CD4-positive, alpha-beta T cell treated with Interleukin-6 at 100 ng/mL for 8 hours (primary cell): ENCODE results near the gene CDHR4.
"Not testable (repeated sequence)": the region's sequence is repeated elsewhere in the genome, so short reads cannot be mapped to it uniquely, and the experiment has no call there.

Experiments used
- DNase-seq: peaks from one replicate; pipeline ENCODE4 v3.0.0-alpha.2; 2020; ENCODE audit warnings: mixed read lengths, low spot score

Gene CDHR4

GRCh38 chr3:49799761-49800160, at the start of gene CDHR4:
TSS of gene CDHR4 (minus strand) at chr3:49799873. CDS start at chr3:49799812, 61 bp downstream.
- no peak for DNase-seq

- DNase-seq = no peak
Measured at GRCh38 chr3:49845694-49846093, 46.0 kb upstream of the CDHR4 start.

GRCh38 chr3:49844464-49845183, 45.0 kb upstream of the CDHR4 start:
- no peak for DNase-seq

GRCh38 chr3:49842843-49843517, 43.3 kb upstream of the CDHR4 start:
- no peak for DNase-seq

- DNase-seq = no peak
Measured at GRCh38 chr3:49841806-49842205, 42.1 kb upstream of the CDHR4 start.

- DNase-seq = no peak
Measured at GRCh38 chr3:49841126-49841696, 41.5 kb upstream of the CDHR4 start.

GRCh38 chr3:49840388-49840787, 40.7 kb upstream of the CDHR4 start:
- DNase-seq = no peak

GRCh38 chr3:49839193-49839809, 39.6 kb upstream of the CDHR4 start:
- DNase-seq = peak; percentile 82

GRCh38 chr3:49831341-49831740, 31.7 kb upstream of the CDHR4 start:
- no peak for DNase-seq

- DNase-seq = no peak
Measured at GRCh38 chr3:49826016-49826415, 26.3 kb upstream of the CDHR4 start.

- not testable (repeated sequence) for DNase-seq
Measured at GRCh38 chr3:49823131-49823530, 23.5 kb upstream of the CDHR4 start.

- DNase-seq = peak; percentile 39
Measured at GRCh38 chr3:49813497-49814174, 14.0 kb upstream of the CDHR4 start, which contains the start of gene UBA7. TSS of gene UBA7 (minus strand) at chr3:49813953. CDS start at chr3:49813787, 166 bp downstream.

GRCh38 chr3:49812916-49813496, 13.3 kb upstream of the CDHR4 start:
- DNase-seq = no peak

- no peak for DNase-seq
Measured at GRCh38 chr3:49807431-49808114, 7.9 kb upstream of the CDHR4 start.

GRCh38 chr3:49806850-49807249, 7.2 kb upstream of the CDHR4 start:
- no peak for DNase-seq

GRCh38 chr3:49805897-49806701, 6.4 kb upstream of the CDHR4 start:
- peak; percentile 22 for DNase-seq

- no peak for DNase-seq
Measured at GRCh38 chr3:49805367-49805782, 5.7 kb upstream of the CDHR4 start.

- DNase-seq = no peak
Measured at GRCh38 chr3:49804141-49805041, 4.7 kb upstream of the CDHR4 start.

GRCh38 chr3:49803465-49804140, 3.9 kb upstream of the CDHR4 start:
- DNase-seq = no peak
